Activated CD8-positive, alpha-beta memory T cell treated with anti-CD3 and anti-CD28 coated beads, Interleukin-2, amount 50 U/mL, for 4 hours (primary cell): ENCODE results near the gene ACE.

Experiments
- DNase-seq: peaks from one replicate; pipeline ENCODE4 v3.0.0-alpha.2; 2020

The ACE gene

GRCh38 chr17:63476854-63477479, at the start of gene ACE:
ACE (plus strand) TSS chr17:63477061; CDS start chr17:63477095, 34 bp downstream.
- no peak for DNase-seq

- DNase-seq = no peak
These were observed 47.1 kb upstream of the ACE start for GRCh38 chr17:63429766-63430165.

DNA sequence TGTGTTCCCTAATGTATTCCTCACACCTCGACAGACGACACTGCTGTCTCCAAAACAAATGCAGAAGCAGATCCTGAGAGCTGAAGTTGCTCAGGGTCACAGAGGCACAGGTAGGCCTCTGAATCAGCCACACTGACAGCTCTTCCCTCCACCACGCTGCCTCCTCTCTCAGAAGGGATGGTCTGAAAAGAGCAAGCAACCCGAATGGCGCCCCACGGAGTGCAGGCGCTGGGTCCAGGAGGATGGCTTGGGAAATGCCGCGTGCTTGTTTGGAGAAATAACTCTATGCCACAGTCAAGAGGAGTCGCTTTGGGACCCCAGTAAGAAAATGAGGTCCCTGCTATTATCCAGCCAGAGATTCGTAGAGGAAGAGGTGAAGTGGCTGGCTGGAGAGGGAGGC, 46.6 kb upstream of the ACE start:
- no peak for DNase-seq

GRCh38 chr17:63431618-63431938, 45.3 kb upstream of the ACE start:
- DNase-seq = no peak

GRCh38 chr17:63431939-63432804, 44.7 kb upstream of the ACE start:
- no peak for DNase-seq

GRCh38 chr17:63433746-63434591, 42.9 kb upstream of the ACE start:
- DNase-seq = no peak

DNA sequence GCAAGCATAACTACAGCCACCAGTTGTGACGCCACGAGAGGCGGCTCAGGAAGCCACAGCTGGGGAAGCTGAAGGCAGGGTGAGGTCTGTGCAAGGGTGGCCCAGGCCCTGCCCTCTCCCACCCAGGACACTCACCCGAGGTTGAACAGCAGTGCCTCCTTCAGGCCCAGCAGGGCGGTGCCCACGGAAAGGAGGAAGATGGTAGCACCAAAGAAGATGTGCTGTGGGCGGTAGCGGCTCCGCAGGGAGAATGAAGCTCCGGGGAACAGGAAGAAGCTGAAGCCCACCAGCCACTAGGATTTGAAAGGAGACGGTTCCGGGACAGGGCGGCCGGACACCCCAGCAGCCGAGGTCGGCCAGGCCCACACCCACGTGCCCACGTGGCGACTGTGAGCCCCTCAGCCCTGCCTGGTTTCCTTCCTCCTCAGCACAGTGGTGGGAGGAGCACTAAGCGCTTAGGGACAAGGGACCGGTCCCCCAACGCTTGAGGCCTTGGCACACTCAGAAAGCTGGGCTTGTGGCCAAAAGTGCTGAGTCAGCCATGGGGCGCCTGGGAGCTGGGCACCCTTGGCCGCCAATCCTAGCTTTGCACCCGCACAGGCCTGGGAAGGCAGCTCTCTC, 41.8 kb upstream of the ACE start:
- no peak for DNase-seq

- no peak for DNase-seq
These were observed 41.0 kb upstream of the ACE start for GRCh38 chr17:63435681-63436522.

DNA sequence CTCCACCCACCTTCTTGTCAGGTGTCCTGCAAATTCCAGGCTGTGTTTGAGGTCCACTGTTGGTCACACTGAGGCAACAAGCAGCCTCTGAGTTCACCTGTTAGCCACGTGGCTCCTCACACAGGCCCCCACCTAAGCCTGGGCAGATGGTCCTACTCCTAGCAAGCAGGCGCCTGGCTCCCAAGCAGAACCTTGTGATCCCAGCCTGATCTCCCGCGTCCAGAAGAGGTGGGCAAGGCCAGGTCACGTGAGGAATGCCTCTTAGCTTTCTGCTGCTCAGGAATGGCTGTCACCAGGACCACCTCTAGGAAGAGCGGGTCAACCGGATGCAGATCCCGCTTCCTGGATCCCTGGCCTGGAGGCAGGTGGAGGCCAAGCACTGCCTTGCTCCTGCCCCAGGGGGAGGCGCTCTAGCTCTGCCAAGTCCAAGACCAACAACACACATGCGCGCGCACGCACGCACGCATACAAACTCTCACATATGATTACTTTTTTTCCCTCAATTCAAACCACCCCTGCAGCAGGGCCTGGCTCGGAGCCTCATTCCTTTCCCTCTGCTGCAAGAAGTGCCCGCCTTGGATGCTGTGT, 40.2 kb upstream of the ACE start:
- DNase-seq = no peak

- DNase-seq = no peak
These were observed 39.4 kb upstream of the ACE start for GRCh38 chr17:63437287-63438091.

- no peak for DNase-seq
These were observed 38.5 kb upstream of the ACE start for GRCh38 chr17:63438092-63439051.

- DNase-seq = no peak
These were observed 37.2 kb upstream of the ACE start for GRCh38 chr17:63439687-63440086.

GRCh38 chr17:63440127-63440769, 36.6 kb upstream of the ACE start:
- no peak for DNase-seq

DNA sequence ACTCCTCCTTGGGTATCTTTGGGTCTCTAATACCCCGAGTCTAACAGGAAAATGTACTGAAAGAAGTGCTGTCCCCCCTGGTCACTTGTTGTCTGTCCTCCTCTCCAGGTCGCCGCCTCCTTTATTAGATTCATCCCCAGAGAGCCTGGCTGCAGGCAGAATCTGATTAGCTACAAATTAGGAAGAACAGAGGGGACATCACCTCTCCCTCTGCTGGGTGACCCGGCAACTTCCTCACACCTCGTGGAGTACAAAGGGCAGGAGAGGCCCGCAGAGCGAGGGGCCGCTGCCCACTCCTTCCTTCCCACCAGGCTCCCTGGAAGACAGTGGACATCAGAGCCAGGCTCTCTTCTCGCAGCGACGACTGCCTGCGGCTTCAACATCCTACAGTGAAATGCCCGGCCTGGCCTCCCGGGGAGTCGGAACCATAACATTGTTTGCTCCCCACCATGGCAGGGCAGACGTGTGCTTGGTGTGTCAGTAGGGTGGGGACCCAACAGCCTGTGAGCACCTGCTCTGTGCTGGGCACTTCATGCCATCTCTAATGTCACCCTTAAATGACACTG, 36.0 kb upstream of the ACE start:
- DNase-seq = no peak

DNA sequence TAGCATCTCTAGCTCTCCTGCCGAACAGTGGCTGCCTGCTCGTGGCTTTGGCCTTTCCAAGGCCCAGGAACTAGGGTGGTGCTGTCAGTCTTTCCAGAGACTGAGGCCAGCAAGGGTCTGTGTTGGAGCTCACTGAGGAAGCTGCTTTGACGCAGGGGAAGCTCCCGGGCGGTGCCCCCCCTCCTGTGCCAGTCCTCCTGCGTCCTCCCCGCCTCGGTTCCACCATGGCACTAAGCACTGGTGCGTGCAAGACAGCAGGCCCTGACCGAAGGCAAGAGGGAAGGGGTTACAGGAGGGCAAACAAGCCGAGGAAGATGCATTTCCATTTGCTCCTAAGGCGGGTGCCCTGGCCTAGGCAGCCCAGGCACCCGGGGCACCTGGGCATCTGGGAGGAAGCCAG, 35.2 kb upstream of the ACE start:
- no peak for DNase-seq

- DNase-seq = no peak
These were observed 34.8 kb upstream of the ACE start for GRCh38 chr17:63442074-63442473.

DNA sequence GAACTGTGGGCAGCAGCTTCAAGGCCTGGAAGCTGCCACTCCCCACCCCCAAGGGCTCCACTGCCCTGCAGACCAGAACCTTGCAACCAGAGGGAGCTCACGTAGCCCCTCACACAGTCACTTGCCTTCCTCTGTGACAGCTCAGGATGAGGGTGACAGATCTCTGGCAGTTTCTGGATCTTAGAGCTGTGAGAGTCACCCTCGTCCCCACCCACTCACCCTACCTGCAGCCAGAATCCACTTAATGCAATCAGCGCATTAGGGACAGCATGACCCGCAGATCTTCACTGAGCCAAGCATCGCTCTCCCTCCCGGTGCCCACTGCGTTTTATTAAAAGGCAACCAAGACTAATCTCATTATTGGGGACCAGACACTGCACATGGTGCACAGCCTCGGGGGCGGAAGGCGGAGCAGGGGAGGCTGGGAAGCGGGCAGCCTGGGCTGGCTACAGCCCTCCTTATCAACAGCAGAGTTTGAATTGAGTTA, 34.3 kb upstream of the ACE start:
- DNase-seq = no peak

DNA sequence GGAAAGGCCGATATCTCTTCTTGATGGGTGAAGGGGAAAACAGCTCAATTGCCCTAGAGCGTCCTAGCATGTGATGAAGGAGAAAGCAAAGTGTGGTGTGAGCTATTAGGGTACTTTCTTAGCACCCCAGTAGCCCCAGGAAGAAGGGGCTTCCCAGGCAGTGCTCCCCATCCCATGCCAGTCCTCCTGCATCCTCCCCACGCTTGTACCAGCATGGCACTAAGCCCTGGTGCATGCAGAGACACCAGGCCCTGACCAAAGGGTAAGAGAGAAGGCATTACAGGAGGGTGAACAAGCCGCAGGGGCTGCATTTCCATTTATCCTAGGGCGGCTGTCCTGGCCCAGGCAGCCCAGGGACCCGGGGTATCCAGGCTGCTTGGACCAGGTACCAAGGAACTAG, 33.8 kb upstream of the ACE start:
- no peak for DNase-seq

DNA sequence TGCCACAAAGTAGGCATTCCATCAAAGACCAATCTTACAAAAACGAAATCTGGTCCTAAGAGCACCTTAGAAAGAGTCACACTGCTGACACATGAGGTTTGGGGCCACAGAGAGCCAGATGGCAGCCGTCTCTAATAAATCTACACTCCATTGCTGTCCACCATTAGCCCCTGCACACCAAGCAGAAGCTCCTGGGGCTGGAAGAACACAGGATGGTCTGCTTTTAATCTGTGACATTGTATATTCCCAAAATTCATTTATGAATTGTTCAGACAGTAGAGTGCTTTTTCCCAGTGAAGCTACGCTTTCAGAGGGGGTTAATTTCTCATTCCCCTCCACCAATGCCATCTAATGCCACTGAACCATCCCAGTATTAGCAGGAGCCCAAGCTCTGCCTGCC, 32.4 kb upstream of the ACE start:
- no peak for DNase-seq
